ENCODE results near the gene ARL6IP6.
"Not testable (repeated sequence)": the region's sequence is repeated elsewhere in the genome, so short reads cannot be mapped to it uniquely, and the experiment has no call there.

Gene ARL6IP6

GRCh38 chr2:152729844-152730243 is 11.4 kb downstream of the ARL6IP6 start:
- H3K9me3 ChIP-seq (ENCODE audit: low read length) = no peaks in the 10 kb centered on the region
- no peak overlapping the region for H3K4me3 ChIP-seq (ENCODE audit: low read depth in 1 of 2, low read length in 2 of 2)
- H3K27me3 ChIP-seq (ENCODE audit: control insufficient read depth in 1 of 2, insufficient read depth in 2 of 2, low read length in 2 of 2) = no peaks in the 10 kb centered on the region
- H3K27ac ChIP-seq (ENCODE audit: low read depth, low read length) = no peak overlapping the region
- H3K36me3 ChIP-seq (ENCODE audit: insufficient read depth, low read length) = no peaks in the 10 kb centered on the region
- no peak overlapping the region for H3K9ac ChIP-seq (ENCODE audit: low read length)
- no peaks in the 10 kb centered on the region for H3K4me1 ChIP-seq (ENCODE audit: insufficient read depth, low read length)

DNA sequence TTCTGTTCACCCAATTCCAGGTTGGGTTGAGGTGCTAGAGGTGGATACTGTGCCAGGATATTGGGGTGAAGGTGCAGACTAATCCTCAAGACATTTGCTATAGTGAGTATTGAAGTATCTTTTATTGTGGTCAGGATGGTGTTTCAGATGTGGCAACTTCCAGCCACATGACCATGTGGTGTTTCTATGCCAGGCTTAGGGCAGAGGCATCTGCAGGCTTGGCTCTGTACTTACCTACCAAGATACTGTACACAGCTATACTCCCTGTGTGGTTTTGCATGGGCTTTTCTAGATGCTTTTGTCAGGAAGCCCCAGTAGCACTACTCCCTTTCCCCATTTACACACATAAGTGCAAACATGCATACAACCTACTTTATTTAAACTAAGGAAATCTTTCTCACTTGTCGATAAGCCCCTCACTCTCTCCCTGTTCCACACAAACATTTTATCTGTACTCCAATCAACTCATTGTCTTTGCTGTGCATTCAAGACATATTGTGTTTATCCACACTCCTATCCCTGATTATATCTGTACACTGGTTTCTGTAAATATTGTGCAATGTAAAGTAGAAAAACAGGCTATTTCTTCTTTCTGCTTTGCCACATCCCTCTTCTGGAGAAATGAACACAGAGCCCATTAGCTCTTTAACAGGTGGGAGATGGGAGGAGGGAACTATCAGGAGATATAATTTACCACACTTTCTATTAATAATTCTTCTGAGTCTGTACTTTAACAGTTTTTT is 12.3 kb downstream of the ARL6IP6 start:
- Histone ChIP-seq H3K9ac (ENCODE audit: low read length) (no peak overlapping the region), H3K4me1 (ENCODE audit: insufficient read depth, low read length) (no peaks in the 10 kb centered on the region), H3K27ac (ENCODE audit: low read depth, low read length) (no peak overlapping the region), H3K36me3 (ENCODE audit: insufficient read depth, low read length) (no peaks in the 10 kb centered on the region), H3K27me3 (ENCODE audit: control insufficient read depth in 1 of 2, insufficient read depth in 2 of 2, low read length in 2 of 2) (no peaks in the 10 kb centered on the region), H3K9me3 (ENCODE audit: low read length) (no peaks in the 10 kb centered on the region), H3K4me3 (ENCODE audit: low read depth in 1 of 2, low read length in 2 of 2) (no peak overlapping the region)

DNA sequence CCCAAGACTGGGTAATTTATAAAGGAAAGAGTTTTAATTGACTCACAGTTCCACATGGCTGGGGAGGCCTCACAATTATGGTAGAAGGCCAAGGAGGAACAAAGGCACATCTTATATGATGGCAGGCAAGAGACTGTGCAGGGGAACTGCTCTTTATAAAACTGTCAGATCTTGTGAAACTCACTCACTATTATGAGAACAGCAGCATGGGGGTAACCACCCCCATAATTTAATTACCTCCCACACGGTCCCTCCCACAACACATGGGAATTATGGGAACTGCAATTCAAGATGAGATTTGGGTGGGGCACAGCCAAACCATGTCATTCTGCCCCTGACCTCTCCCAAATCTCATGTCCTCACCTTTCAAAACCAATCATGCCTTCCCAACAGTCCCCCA is 19.1 kb downstream of the ARL6IP6 start:
- not testable (repeated sequence) for H3K27ac ChIP-seq (ENCODE audit: low read depth, low read length); H3K4me3 ChIP-seq (ENCODE audit: low read depth in 1 of 2, low read length in 2 of 2); H3K4me1 ChIP-seq (ENCODE audit: insufficient read depth, low read length); H3K9ac ChIP-seq (ENCODE audit: low read length); H3K27me3 ChIP-seq (ENCODE audit: control insufficient read depth in 1 of 2, insufficient read depth in 2 of 2, low read length in 2 of 2); H3K9me3 ChIP-seq (ENCODE audit: low read length)
- peaks cover 16% of the 10 kb centered on the region for H3K36me3 ChIP-seq (ENCODE audit: insufficient read depth, low read length)

DNA sequence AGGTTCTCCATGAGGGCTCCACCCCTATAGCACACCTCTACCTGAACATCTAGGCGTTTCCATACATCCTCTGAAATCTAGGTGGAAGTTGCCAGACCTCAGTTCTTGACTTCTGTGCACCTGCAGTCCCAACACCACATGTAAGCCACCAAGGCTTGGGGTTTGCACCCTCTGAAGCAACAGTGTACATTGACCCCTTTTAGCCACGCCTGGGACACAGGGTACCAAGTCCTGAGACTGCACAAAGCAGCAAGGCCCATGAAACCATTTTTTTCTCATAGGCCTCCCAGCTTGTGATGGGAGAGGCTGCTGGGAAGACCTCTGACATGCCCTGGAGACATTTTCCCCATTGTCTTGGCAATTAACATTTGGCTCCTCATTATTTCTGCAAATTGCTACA is 20.0 kb downstream of the ARL6IP6 start:
- Histone ChIP-seq H3K27me3 (ENCODE audit: control insufficient read depth in 1 of 2, insufficient read depth in 2 of 2, low read length in 2 of 2) (no peaks in the 10 kb centered on the region), H3K9me3 (ENCODE audit: low read length) (no peaks in the 10 kb centered on the region), H3K4me1 (ENCODE audit: insufficient read depth, low read length) (no peaks in the 10 kb centered on the region), H3K4me3 (ENCODE audit: low read depth in 1 of 2, low read length in 2 of 2) (no peak overlapping the region), H3K9ac (ENCODE audit: low read length) (no peak overlapping the region), H3K36me3 (ENCODE audit: insufficient read depth, low read length) (peaks cover 16% of the 10 kb centered on the region), H3K27ac (ENCODE audit: low read depth, low read length) (no peak overlapping the region)

DNA sequence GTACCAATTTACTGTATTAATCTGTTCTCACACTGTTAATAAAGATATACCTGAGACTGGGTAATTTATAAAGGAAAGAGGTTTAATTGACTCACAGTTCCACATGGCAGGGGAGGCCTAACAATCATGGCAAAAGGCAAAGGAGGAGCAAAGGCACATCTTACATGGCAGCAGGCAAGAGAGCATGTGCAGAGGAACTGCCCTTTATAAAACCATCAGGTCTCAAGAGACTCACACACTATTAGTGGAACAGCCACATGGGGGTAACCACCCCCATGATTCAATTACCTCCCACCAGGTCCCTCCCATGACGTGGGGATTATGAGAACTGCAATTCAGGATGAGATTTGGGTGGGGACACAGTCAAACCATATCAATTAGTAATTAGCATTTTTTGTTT is 21.3 kb downstream of the ARL6IP6 start:
- not testable (repeated sequence) for H3K9ac ChIP-seq (ENCODE audit: low read length); H3K9me3 ChIP-seq (ENCODE audit: low read length); H3K27me3 ChIP-seq (ENCODE audit: control insufficient read depth in 1 of 2, insufficient read depth in 2 of 2, low read length in 2 of 2); H3K4me3 ChIP-seq (ENCODE audit: low read depth in 1 of 2, low read length in 2 of 2); H3K27ac ChIP-seq (ENCODE audit: low read depth, low read length); H3K4me1 ChIP-seq (ENCODE audit: insufficient read depth, low read length)
- H3K36me3 ChIP-seq (ENCODE audit: insufficient read depth, low read length) = peaks cover 16% of the 10 kb centered on the region

DNA sequence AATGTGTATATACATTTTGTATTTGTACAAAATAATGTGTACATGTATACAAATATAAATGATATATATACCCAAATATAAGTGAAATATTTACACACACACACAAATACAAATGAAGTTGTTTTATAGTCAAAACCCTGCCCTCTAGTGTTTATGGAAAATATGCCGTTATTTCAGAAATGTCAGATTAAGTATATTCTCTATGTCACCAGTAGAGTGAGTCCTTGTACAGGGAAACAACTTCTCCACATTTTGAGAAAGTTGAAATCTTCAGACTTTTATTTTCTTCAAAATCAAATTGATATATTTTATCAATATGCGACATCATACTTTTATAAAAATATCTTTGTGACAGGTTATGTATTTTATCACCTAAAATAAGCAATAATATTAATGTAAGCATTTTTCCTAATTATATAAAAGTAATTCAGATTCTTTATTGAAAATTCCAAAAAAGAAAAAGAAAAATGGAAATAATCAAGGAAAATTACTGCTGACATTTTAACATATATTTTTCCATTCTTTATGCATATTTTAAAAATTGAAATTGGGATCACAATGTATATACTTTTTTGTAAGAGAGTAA is 22.4 kb downstream of the ARL6IP6 start:
- Histone ChIP-seq H3K27ac (ENCODE audit: low read depth, low read length) (no peak overlapping the region), H3K36me3 (ENCODE audit: insufficient read depth, low read length) (peaks cover 16% of the 10 kb centered on the region), H3K9me3 (ENCODE audit: low read length) (no peaks in the 10 kb centered on the region), H3K4me3 (ENCODE audit: low read depth in 1 of 2, low read length in 2 of 2) (no peak overlapping the region), H3K4me1 (ENCODE audit: insufficient read depth, low read length) (no peaks in the 10 kb centered on the region), H3K9ac (ENCODE audit: low read length) (no peak overlapping the region), H3K27me3 (ENCODE audit: control insufficient read depth in 1 of 2, insufficient read depth in 2 of 2, low read length in 2 of 2) (no peaks in the 10 kb centered on the region)

DNA sequence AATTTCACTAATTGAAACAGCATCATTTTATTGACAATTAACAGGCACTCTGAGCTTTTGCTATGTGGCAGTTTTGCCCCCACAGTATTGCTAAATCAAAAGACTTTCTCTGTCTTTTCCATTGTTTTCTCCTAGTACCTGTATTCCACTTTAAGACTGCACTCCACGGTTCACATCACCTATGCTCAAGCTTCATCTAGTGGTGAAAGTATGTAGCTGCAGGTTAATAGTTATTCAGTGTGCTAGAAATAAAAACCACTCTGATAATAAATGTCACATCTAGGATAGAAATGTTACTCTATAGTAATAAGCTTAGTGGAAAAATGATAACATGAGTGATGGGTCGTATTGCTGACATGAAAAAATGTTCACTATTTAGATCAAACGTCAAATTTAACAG is 24.6 kb downstream of the ARL6IP6 start:
- peaks cover 4% of the 10 kb centered on the region for H3K36me3 ChIP-seq (ENCODE audit: insufficient read depth, low read length)
- H3K9me3 ChIP-seq (ENCODE audit: low read length) = no peaks in the 10 kb centered on the region
- no peak overlapping the region for H3K9ac ChIP-seq (ENCODE audit: low read length)
- no peak overlapping the region for H3K27ac ChIP-seq (ENCODE audit: low read depth, low read length)
- H3K27me3 ChIP-seq (ENCODE audit: control insufficient read depth in 1 of 2, insufficient read depth in 2 of 2, low read length in 2 of 2) = no peaks in the 10 kb centered on the region
- no peaks in the 10 kb centered on the region for H3K4me1 ChIP-seq (ENCODE audit: insufficient read depth, low read length)
- H3K4me3 ChIP-seq (ENCODE audit: low read depth in 1 of 2, low read length in 2 of 2) = no peak overlapping the region

- H3K36me3 ChIP-seq (ENCODE audit: insufficient read depth, low read length); H3K9ac ChIP-seq (ENCODE audit: low read length); H3K27ac ChIP-seq (ENCODE audit: low read depth, low read length): not testable (repeated sequence)
Observed at GRCh38 chr2:152747751-152748150, 29.3 kb downstream of the ARL6IP6 start.

DNA sequence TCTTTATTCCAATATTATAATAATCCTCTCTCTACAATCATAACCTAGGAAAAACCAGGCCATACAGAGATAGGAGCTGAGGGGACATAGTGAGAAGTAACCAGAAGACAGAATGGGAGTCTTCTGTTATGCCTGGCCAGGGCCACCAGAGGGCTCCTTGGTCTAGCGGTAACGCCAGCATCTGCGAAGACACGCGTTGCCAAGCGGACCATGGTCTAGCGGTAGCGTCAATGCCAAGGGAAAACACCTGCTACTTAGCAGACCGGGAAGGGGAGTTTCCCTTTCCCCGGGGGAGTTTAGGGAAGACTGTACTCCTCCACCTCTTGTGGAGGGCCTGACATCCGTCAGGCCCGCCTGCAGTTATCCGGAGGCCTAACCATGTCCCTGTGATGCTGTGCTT is 36.6 kb downstream of the ARL6IP6 start:
- no peak overlapping the region for H3K27ac ChIP-seq (ENCODE audit: low read depth, low read length)
- no peaks in the 10 kb centered on the region for H3K27me3 ChIP-seq (ENCODE audit: control insufficient read depth in 1 of 2, insufficient read depth in 2 of 2, low read length in 2 of 2)
- no peak overlapping the region for H3K9ac ChIP-seq (ENCODE audit: low read length)
- H3K4me1 ChIP-seq (ENCODE audit: insufficient read depth, low read length) = no peaks in the 10 kb centered on the region
- no peak overlapping the region for H3K4me3 ChIP-seq (ENCODE audit: low read depth in 1 of 2, low read length in 2 of 2)
- peaks cover 8% of the 10 kb centered on the region for H3K36me3 ChIP-seq (ENCODE audit: insufficient read depth, low read length)
- no peaks in the 10 kb centered on the region for H3K9me3 ChIP-seq (ENCODE audit: low read length)

More at GRCh38 chr2:152747751-152748150, 29.3 kb downstream of the ARL6IP6 start:
- not testable (repeated sequence) for H3K4me1 ChIP-seq (ENCODE audit: insufficient read depth, low read length); H3K9me3 ChIP-seq (ENCODE audit: low read length); H3K4me3 ChIP-seq (ENCODE audit: low read depth in 1 of 2, low read length in 2 of 2); H3K27me3 ChIP-seq (ENCODE audit: control insufficient read depth in 1 of 2, insufficient read depth in 2 of 2, low read length in 2 of 2)

DNA sequence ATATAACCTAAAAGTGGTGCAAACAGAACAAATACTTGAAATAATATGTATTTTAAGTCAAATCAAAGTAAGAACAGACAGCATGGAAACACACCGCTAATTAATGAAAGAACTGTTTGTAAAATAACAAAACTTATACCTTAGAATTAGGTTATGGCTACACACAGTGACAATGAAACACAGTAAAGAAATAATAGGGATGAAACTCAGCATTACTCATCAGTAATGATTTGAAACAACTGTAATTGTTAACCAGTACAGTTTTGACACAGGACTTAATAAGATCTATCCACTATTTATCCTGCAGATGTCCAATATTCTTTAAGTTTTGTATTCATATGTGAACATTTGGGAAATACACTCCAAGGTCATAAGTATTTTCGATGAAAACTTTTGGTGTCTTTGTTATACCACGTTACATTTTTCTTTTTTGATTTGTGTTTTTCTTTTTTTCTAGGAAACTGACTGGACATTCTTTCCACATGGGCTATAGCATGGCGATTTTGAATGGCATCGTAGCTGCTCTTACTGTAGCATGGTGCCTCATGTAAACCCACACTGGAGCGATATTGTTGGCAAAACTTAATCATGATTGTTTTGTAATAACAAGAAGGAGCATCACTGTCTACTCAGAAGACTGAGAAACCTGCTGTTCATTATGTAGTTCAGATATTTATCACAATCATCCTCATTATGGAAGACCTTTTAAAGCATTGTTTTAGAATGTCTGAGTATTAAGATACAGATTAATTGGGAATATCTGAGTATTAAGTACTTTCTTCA is 41.1 kb downstream of the ARL6IP6 start:
- no peaks in the 10 kb centered on the region for H3K4me1 ChIP-seq (ENCODE audit: insufficient read depth, low read length)
- no peak overlapping the region for H3K4me3 ChIP-seq (ENCODE audit: low read depth in 1 of 2, low read length in 2 of 2)
- H3K9ac ChIP-seq (ENCODE audit: low read length) = no peak overlapping the region
- H3K27ac ChIP-seq (ENCODE audit: low read depth, low read length) = no peak overlapping the region
- no peaks in the 10 kb centered on the region for H3K9me3 ChIP-seq (ENCODE audit: low read length)
- H3K36me3 ChIP-seq (ENCODE audit: insufficient read depth, low read length) = no peaks in the 10 kb centered on the region
- H3K27me3 ChIP-seq (ENCODE audit: control insufficient read depth in 1 of 2, insufficient read depth in 2 of 2, low read length in 2 of 2) = no peaks in the 10 kb centered on the region

GRCh38 chr2:152761214-152761613 is 42.8 kb downstream of the ARL6IP6 start:
- H3K27me3 ChIP-seq (ENCODE audit: control insufficient read depth in 1 of 2, insufficient read depth in 2 of 2, low read length in 2 of 2) = no peaks in the 10 kb centered on the region
- no peak overlapping the region for H3K4me3 ChIP-seq (ENCODE audit: low read depth in 1 of 2, low read length in 2 of 2)
- no peak overlapping the region for H3K9ac ChIP-seq (ENCODE audit: low read length)
- H3K9me3 ChIP-seq (ENCODE audit: low read length) = no peaks in the 10 kb centered on the region
- H3K4me1 ChIP-seq (ENCODE audit: insufficient read depth, low read length) = no peaks in the 10 kb centered on the region
- H3K27ac ChIP-seq (ENCODE audit: low read depth, low read length) = no peak overlapping the region
- no peaks in the 10 kb centered on the region for H3K36me3 ChIP-seq (ENCODE audit: insufficient read depth, low read length)
